Measurements from ENCODE around the gene DNAH17. TPM values are rescaled to one million over a fixed set of nuclear protein-coding genes. Genes with fewer than 3 reads are reported as not detected.
A peak's percentile ranks its signal among the peaks of the same experiment; 100 is the strongest.

DNAH17 gene
- total RNA-seq, 1 donor from 2014 or later, result not detected

DNA sequence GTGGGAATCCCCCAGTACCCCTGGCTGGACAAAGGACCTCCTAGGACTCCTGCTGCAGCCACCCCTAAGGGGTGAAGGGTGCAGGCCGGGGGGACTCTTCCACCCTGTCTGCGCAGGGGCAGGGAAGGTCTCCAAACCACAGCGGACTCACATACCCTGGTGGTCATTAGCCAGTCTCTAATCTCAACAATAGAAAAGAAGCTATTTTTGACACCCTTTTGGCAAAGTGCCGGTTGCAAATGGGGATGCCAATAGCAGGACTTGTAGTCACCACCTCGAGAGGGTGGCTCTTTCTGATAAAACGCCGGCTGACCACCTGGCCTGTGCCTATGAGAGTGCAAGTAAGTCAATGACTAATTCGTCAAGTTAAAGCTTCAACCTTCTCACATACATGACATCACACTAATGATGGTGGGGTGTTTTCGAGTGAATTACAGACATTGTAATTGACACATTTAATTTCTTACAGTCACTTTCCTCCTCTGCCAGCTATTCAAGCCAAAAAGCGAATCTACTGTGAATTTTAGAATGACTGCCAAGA is 23.1 kb upstream of the DNAH17 start:
- Histone ChIP-seq H3K36me3 (no peaks in the 10 kb centered on the region), H3K9ac (no peak overlapping the region), H2AFZ (replicated peaks) (no peak overlapping the region), H3K27me3 (no peaks in the 10 kb centered on the region), H3K9me3 (ENCODE audit: low read depth) (no peaks in the 10 kb centered on the region), H3K4me2 (no peak overlapping the region), H3F3A (ENCODE audit: low read depth) (no peaks in the 10 kb centered on the region), H4K20me1 (ENCODE audit: low read depth) (no peaks in the 10 kb centered on the region), H3K4me1 (no peaks in the 10 kb centered on the region), H3K27ac (no peak overlapping the region), H3K4me3 (no peak overlapping the region), H3K79me2 (ENCODE audit: low read depth) (no peaks in the 10 kb centered on the region)
- Mint-ChIP-seq H3K9me3 (no peaks in the 10 kb centered on the region), H3K27me3 (ENCODE audit: insufficient read depth, low read depth) (no peaks in the 10 kb centered on the region), H3K4me3 (no peak overlapping the region), H3K27ac (no peak overlapping the region), H3K4me1 (peaks cover 8% of the 10 kb centered on the region), H3K36me3 (no peaks in the 10 kb centered on the region)
- TF ChIP-seq EZH2 (IDR thresholded peaks at IDR 0.05) (no peak), EZH2phosphoT487 (IDR thresholded peaks at IDR 0.05) (no peak)
- TF ChIP-seq, protein P1, sequence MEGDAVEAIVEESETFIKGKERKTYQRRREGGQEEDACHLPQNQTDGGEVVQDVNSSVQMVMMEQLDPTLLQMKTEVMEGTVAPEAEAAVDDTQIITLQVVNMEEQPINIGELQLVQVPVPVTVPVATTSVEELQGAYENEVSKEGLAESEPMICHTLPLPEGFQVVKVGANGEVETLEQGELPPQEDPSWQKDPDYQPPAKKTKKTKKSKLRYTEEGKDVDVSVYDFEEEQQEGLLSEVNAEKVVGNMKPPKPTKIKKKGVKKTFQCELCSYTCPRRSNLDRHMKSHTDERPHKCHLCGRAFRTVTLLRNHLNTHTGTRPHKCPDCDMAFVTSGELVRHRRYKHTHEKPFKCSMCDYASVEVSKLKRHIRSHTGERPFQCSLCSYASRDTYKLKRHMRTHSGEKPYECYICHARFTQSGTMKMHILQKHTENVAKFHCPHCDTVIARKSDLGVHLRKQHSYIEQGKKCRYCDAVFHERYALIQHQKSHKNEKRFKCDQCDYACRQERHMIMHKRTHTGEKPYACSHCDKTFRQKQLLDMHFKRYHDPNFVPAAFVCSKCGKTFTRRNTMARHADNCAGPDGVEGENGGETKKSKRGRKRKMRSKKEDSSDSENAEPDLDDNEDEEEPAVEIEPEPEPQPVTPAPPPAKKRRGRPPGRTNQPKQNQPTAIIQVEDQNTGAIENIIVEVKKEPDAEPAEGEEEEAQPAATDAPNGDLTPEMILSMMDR (IDR thresholded peaks at IDR 0.05), result no peak
- no peak for DNase-seq (ENCODE audit: low spot score)

DNA sequence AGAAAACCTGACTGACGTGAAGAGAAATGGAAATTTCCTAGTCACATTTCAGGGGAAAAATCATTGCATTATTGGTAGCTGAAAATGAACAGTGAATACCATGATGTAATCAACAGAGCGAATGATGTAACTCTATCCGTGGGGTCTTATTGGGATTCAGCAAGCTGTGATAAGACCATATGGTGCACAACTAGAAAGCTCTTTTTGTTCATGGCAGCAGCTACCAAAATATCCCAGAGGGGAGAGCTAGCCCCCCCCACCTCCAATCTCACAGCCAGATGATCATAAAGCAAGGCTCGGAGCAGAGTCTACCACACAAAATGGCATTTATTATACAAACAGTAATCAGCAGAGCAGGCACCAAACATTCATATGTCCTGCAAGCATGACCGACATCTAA is 22.2 kb upstream of the DNAH17 start:
- Histone ChIP-seq H3F3A (ENCODE audit: low read depth) (no peaks in the 10 kb centered on the region), H2AFZ (replicated peaks) (no peak overlapping the region), H3K9me3 (ENCODE audit: low read depth) (no peaks in the 10 kb centered on the region), H3K79me2 (ENCODE audit: low read depth) (no peaks in the 10 kb centered on the region), H3K27me3 (no peaks in the 10 kb centered on the region), H3K27ac (no peak overlapping the region), H3K4me3 (no peak overlapping the region), H3K9ac (no peak overlapping the region), H4K20me1 (ENCODE audit: low read depth) (no peaks in the 10 kb centered on the region), H3K4me1 (no peaks in the 10 kb centered on the region), H3K4me2 (no peak overlapping the region), H3K36me3 (no peaks in the 10 kb centered on the region)
- Mint-ChIP-seq H3K27me3 (ENCODE audit: insufficient read depth, low read depth) (no peaks in the 10 kb centered on the region), H3K27ac (peak overlapping the region; percentile 16), H3K4me1 (peaks cover 8% of the 10 kb centered on the region), H3K9me3 (no peaks in the 10 kb centered on the region), H3K4me3 (no peak overlapping the region), H3K36me3 (no peaks in the 10 kb centered on the region)
- no peak for DNase-seq (ENCODE audit: low spot score)
- TF ChIP-seq, protein P1 (IDR thresholded peaks at IDR 0.05), result no peak
- TF ChIP-seq EZH2 (IDR thresholded peaks at IDR 0.05), result no peak
- TF ChIP-seq EZH2phosphoT487 (IDR thresholded peaks at IDR 0.05), result no peak

DNA sequence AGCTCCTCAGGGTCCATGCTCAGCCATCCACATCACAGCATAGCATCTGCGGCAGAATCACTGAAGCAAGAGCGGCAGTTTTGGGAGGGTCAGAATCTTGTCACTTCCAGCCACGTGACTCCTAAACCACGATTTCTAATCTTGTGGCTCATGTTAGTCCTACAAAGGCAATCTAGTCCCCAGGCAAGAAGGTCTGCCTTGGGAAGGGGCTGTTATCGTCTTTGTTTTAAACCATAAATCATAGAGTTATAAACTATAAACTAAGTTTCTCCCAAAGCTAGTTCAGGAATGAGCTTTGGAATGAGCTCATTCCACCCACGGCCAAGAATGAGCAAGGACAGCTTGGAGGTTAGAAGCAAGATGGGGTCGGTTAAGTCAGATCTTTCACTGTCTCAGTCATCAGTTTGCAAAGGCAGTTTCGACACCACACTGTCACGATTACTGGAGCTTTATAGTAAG is 20.8 kb upstream of the DNAH17 start:
- no peaks in the 10 kb centered on the region for H3F3A ChIP-seq (ENCODE audit: low read depth)
- no peaks in the 10 kb centered on the region for H3K9me3 Mint-ChIP-seq
- TF ChIP-seq, protein P1 (IDR thresholded peaks at IDR 0.05), result no peak
- TF ChIP-seq EZH2phosphoT487 (IDR thresholded peaks at IDR 0.05), result no peak
- H4K20me1 ChIP-seq (ENCODE audit: low read depth), result no peaks in the 10 kb centered on the region
- no peaks in the 10 kb centered on the region for H3K4me1 ChIP-seq
- H3K79me2 ChIP-seq (ENCODE audit: low read depth), result no peaks in the 10 kb centered on the region
- no peaks in the 10 kb centered on the region for H3K9me3 ChIP-seq (ENCODE audit: low read depth)
- H2AFZ ChIP-seq (replicated peaks), result no peak overlapping the region
- no peak overlapping the region for H3K27ac Mint-ChIP-seq
- no peak for DNase-seq (ENCODE audit: low spot score)
- no peak overlapping the region for H3K9ac ChIP-seq
- no peak overlapping the region for H3K27ac ChIP-seq
- H3K27me3 ChIP-seq, result no peaks in the 10 kb centered on the region
- no peak overlapping the region for H3K4me3 ChIP-seq
- peaks cover 8% of the 10 kb centered on the region for H3K4me1 Mint-ChIP-seq
- no peaks in the 10 kb centered on the region for H3K36me3 Mint-ChIP-seq
- H3K4me2 ChIP-seq, result no peak overlapping the region
- no peak overlapping the region for H3K4me3 Mint-ChIP-seq
- H3K36me3 ChIP-seq, result no peaks in the 10 kb centered on the region
- H3K27me3 Mint-ChIP-seq (ENCODE audit: insufficient read depth, low read depth), result no peaks in the 10 kb centered on the region
